DOHH2 (cell line): ENCODE results near the gene UGT8.

Source experiments
- CTCF ChIP-seq: fragments of 200-600 bp; sonication (generic); IDR thresholded peaks from one replicate; pipeline ENCODE4 v1.5.1; 2014; ENCODE audit warnings: antibody characterized with exemption, mild to moderate bottlenecking, low read depth, low read length; ENCODE audit not compliant: poor library complexity, severe bottlenecking
- EZH2phosphoT487 ChIP-seq: fragments of 200-600 bp; sonication (generic); IDR thresholded peaks from 2 replicates; pipeline ENCODE4 v1.6.1; 2017; ENCODE audit warnings: borderline replicate concordance, mild to moderate bottlenecking, antibody characterized with exemption, low read length, moderate library complexity, mixed read lengths

- TF ChIP-seq CTCF (no peak), EZH2phosphoT487 (no peak)
These were observed 34.9 kb upstream of the UGT8 start for GRCh38 chr4:114563536-114564315.
